Naive thymus-derived CD4-positive, alpha-beta T cell (primary cell): ENCODE data around the gene KCNQ5. TPM values are rescaled to one million over a fixed set of nuclear protein-coding genes. Genes with fewer than 3 reads are reported as not detected.

ENCODE experiments used
- ATAC-seq: fragments of 150-1000 bp; cut with Tn5 transposase; 2 replicates; pipeline ENCODE4 v1.10.0; 2021; ENCODE audit warnings: mild to moderate bottlenecking, moderate library complexity
- CTCF ChIA-PET: fragments of 350-600 bp; sonication (Branson Sonifier 250); formaldehyde crosslinking; loops from one replicate; lab custom pipeline; 2021; ENCODE audit warnings: antibody characterized with exemption; lab: Charles Lee
- POLR2A ChIA-PET: fragments of 350-600 bp; sonication (Branson Sonifier 250); formaldehyde crosslinking; loops from one replicate; lab custom pipeline; 2021; ENCODE audit warnings: antibody characterized with exemption, inconsistent platforms; lab: Charles Lee
- DNase-seq, 9 donors: peaks; one replicate each; pipeline versions ENCODE4 v3.0.0 to v3.0.0-alpha.2; 2020 to 2022; ENCODE audit warnings: mixed read lengths in 1 of 9
- H3K27ac ChIP-seq: one replicate; pipeline ENCODE4 v1.7.0; 2013; ENCODE audit warnings: mild to moderate bottlenecking, low read depth, low read length, moderate library complexity
- H3K27me3 ChIP-seq, 2 donors: one replicate each; pipeline ENCODE4 v1.7.0; 2013; ENCODE audit warnings: low read length in 2 of 2, mild to moderate bottlenecking in 2 of 2, moderate library complexity in 2 of 2; ENCODE audit not compliant: control insufficient read depth in 2 of 2, insufficient read depth in 2 of 2
- H3K36me3 ChIP-seq, 3 experiments: 1 replicate in 2 of 3; 2 replicates in 1 of 3; pipeline ENCODE4 v1.7.0; 2013; ENCODE audit warnings: low read length in 3 of 3, mild to moderate bottlenecking in 3 of 3, moderate library complexity in 1 of 3; ENCODE audit not compliant: insufficient read depth in 3 of 3, control insufficient read depth in 2 of 3
- H3K4me1 ChIP-seq, 2 donors: one replicate each; pipeline ENCODE4 v1.7.0; 2013; ENCODE audit warnings: low read length in 2 of 2, mild to moderate bottlenecking in 2 of 2, moderate library complexity in 1 of 2; ENCODE audit not compliant: control insufficient read depth in 2 of 2, insufficient read depth in 2 of 2
- H3K4me3 ChIP-seq: 2 replicates; pipeline ENCODE4 v1.7.0; 2013; ENCODE audit warnings: mild to moderate bottlenecking, low read length
- H3K9me3 ChIP-seq, 3 experiments: 1 replicate in 2 of 3; 2 replicates in 1 of 3; pipeline ENCODE4 v1.7.0; 2013; ENCODE audit warnings: low read length in 3 of 3; ENCODE audit not compliant: control insufficient read depth in 2 of 3
- H3K27ac Mint-ChIP-seq, 9 donors: one replicate each; pipeline ENCODE4 v1.8.0; 2020 to 2022; ENCODE audit warnings: mixed read lengths in 9 of 9, mild to moderate bottlenecking in 8 of 9, moderate library complexity in 5 of 9, inconsistent platforms in 2 of 9
- H3K27me3 Mint-ChIP-seq, 5 donors: one replicate each; pipeline ENCODE4 v1.8.0; 2021 to 2022; ENCODE audit warnings: mixed read lengths in 5 of 5, mild to moderate bottlenecking in 1 of 5
- H3K36me3 Mint-ChIP-seq, 5 donors: one replicate each; pipeline ENCODE4 v1.8.0; 2020 to 2022; ENCODE audit warnings: mixed read lengths in 5 of 5, mild to moderate bottlenecking in 3 of 5, inconsistent platforms in 1 of 5
- H3K4me1 Mint-ChIP-seq, 7 donors: one replicate each; pipeline ENCODE4 v1.8.0; 2020 to 2022; ENCODE audit warnings: mixed read lengths in 7 of 7, mild to moderate bottlenecking in 3 of 7, inconsistent platforms in 1 of 7
- H3K4me3 Mint-ChIP-seq, 10 donors: one replicate each; pipeline ENCODE4 v1.8.0; 2020 to 2022; ENCODE audit warnings: mild to moderate bottlenecking in 10 of 10, mixed read lengths in 10 of 10, moderate library complexity in 6 of 10, inconsistent platforms in 2 of 10
- H3K9me3 Mint-ChIP-seq, 11 donors: one replicate each; pipeline ENCODE4 v1.8.0; 2020 to 2022; ENCODE audit warnings: mixed read lengths in 11 of 11, mild to moderate bottlenecking in 4 of 11, inconsistent platforms in 1 of 11, moderate library complexity in 1 of 11
- intact Hi-C, 2 donors: fragments of 100-400 bp; cut with micrococcal nuclease; formaldehyde crosslinking; loops; one replicate each; pipeline ENCODE4 v1.15.1; 2023
- polyA plus RNA-seq, 2 donors: library from polyadenylated mRNA; unstranded; fragments of 300-500 nt; fragmentation: Illumina TruSeq; gene quantifications; one replicate each; pipeline ENCODE4 v1.2.3, GENCODE V29; 2021
- total RNA-seq, 6 experiments: library from RNA in 5 of 6; stranded (reverse) in 5 of 6; gene quantifications; 1 replicate in 5 of 6; 2 replicates in 1 of 6; pipeline ENCODE4 v1.2.3 and lab custom pipeline; 2021 to 2026

KCNQ5 gene
- total and polyA plus RNA-seq, 7 experiments from 2014 or later: 2.3 to 18.3 (median 7.2) TPM

GRCh38 chr6:72702421-72702820 lies 80.6 kb downstream of the KCNQ5 start:
- no peak overlapping the region for H3K27ac Mint-ChIP-seq
- no peaks in the 10 kb centered on the region for H3K27me3 ChIP-seq
- DNase-seq: no peak
- H3K9me3 ChIP-seq: no peaks in the 10 kb centered on the region
- H3K4me3 Mint-ChIP-seq: no peak overlapping the region
- H3K4me1 ChIP-seq: no peaks in the 10 kb centered on the region
- ChIA-PET CTCF (no interaction called here), POLR2A (no interaction called here)
- no peak overlapping the region for H3K4me3 ChIP-seq
- H3K36me3 Mint-ChIP-seq: peaks cover 0 to 7% (median 0%) of the 10 kb centered on the region in 5 donors
- no peak for ATAC-seq
- H3K9me3 Mint-ChIP-seq: no peaks in the 10 kb centered on the region
- no peak overlapping the region for H3K27ac ChIP-seq
- peaks cover 0 to 8% (median 0%) of the 10 kb centered on the region in 7 donors for H3K4me1 Mint-ChIP-seq
- H3K36me3 ChIP-seq: no peaks in the 10 kb centered on the region
- no peaks in the 10 kb centered on the region for H3K27me3 Mint-ChIP-seq
- intact Hi-C loops: no loop called here

- no peak for ATAC-seq
- intact Hi-C loops: no loop called here
- Mint-ChIP-seq H3K36me3 (peaks cover 0 to 6% (median 0%) of the 10 kb centered on the region in 5 donors), H3K9me3 (no peaks in the 10 kb centered on the region), H3K27me3 (no peaks in the 10 kb centered on the region), H3K27ac (peak overlapping the region in 1 of 9 donors; percentile 8), H3K4me1 (peaks cover 0 to 8% (median 0%) of the 10 kb centered on the region in 7 donors), H3K4me3 (no peak overlapping the region)
- ChIA-PET POLR2A (no interaction called here), CTCF (no interaction called here)
- Histone ChIP-seq H3K4me1 (no peaks in the 10 kb centered on the region), H3K27ac (no peak overlapping the region), H3K36me3 (no peaks in the 10 kb centered on the region), H3K9me3 (no peaks in the 10 kb centered on the region), H3K4me3 (no peak overlapping the region), H3K27me3 (no peaks in the 10 kb centered on the region)
- no peak for DNase-seq
These were observed 81.2 kb downstream of the KCNQ5 start for GRCh38 chr6:72703093-72703492.

GRCh38 chr6:72704979-72705378 lies 83.1 kb downstream of the KCNQ5 start:
- H3K27ac Mint-ChIP-seq: peak overlapping the region in 1 of 9 donors; percentile 6
- H3K27me3 Mint-ChIP-seq: no peaks in the 10 kb centered on the region
- CTCF ChIA-PET: no interaction called here
- H3K9me3 ChIP-seq: no peaks in the 10 kb centered on the region
- no peak overlapping the region for H3K4me3 Mint-ChIP-seq
- H3K9me3 Mint-ChIP-seq: peaks cover 0 to 6% (median 3%) of the 10 kb centered on the region in 11 donors
- H3K36me3 Mint-ChIP-seq: peaks cover 3 to 9% (median 4%) of the 10 kb centered on the region in 5 donors
- POLR2A ChIA-PET: no interaction called here
- DNase-seq: no peak
- H3K4me1 Mint-ChIP-seq: peaks cover 0 to 8% (median 0%) of the 10 kb centered on the region in 7 donors
- H3K4me3 ChIP-seq: no peak overlapping the region
- H3K36me3 ChIP-seq: no peaks in the 10 kb centered on the region
- no peak overlapping the region for H3K27ac ChIP-seq
- no peaks in the 10 kb centered on the region for H3K4me1 ChIP-seq
- no peaks in the 10 kb centered on the region for H3K27me3 ChIP-seq
- no peak for ATAC-seq
- intact Hi-C loops: no loop called here

- DNase-seq (no peak), ATAC-seq (no peak)
- Mint-ChIP-seq H3K9me3 (peaks cover 2 to 20% (median 9%) of the 10 kb centered on the region in 11 donors), H3K27ac (no peak overlapping the region), H3K4me3 (no peak overlapping the region), H3K4me1 (peaks cover 0 to 3% (median 0%) of the 10 kb centered on the region in 7 donors), H3K27me3 (no peaks in the 10 kb centered on the region), H3K36me3 (peaks cover 11 to 22% (median 15%) of the 10 kb centered on the region in 5 donors)
- intact Hi-C loops: no loop called here
- ChIA-PET CTCF (no interaction called here), POLR2A (no interaction called here)
- Histone ChIP-seq H3K27me3 (no peaks in the 10 kb centered on the region), H3K4me3 (no peak overlapping the region), H3K36me3 (no peaks in the 10 kb centered on the region), H3K27ac (no peak overlapping the region), H3K9me3 (no peaks in the 10 kb centered on the region), H3K4me1 (no peaks in the 10 kb centered on the region)
These were observed 87.6 kb downstream of the KCNQ5 start for GRCh38 chr6:72709431-72709830.

GRCh38 chr6:72711731-72712130 lies 89.9 kb downstream of the KCNQ5 start:
- Histone ChIP-seq H3K27me3 (no peaks in the 10 kb centered on the region), H3K4me3 (no peak overlapping the region), H3K4me1 (no peaks in the 10 kb centered on the region), H3K9me3 (no peaks in the 10 kb centered on the region), H3K27ac (no peak overlapping the region), H3K36me3 (no peaks in the 10 kb centered on the region)
- intact Hi-C loops: no loop called here
- peaks cover 11 to 22% (median 15%) of the 10 kb centered on the region in 5 donors for H3K36me3 Mint-ChIP-seq
- no peaks in the 10 kb centered on the region for H3K27me3 Mint-ChIP-seq
- ChIA-PET CTCF (no interaction called here), POLR2A (no interaction called here)
- H3K4me3 Mint-ChIP-seq: no peak overlapping the region
- no peak overlapping the region for H3K27ac Mint-ChIP-seq
- ATAC-seq (no peak), DNase-seq (no peak)
- peaks cover 0 to 3% (median 0%) of the 10 kb centered on the region in 7 donors for H3K4me1 Mint-ChIP-seq
- H3K9me3 Mint-ChIP-seq: peaks cover 2 to 20% (median 9%) of the 10 kb centered on the region in 11 donors

GRCh38 chr6:72712910-72713309 lies 91.0 kb downstream of the KCNQ5 start:
- Histone ChIP-seq H3K4me1 (no peaks in the 10 kb centered on the region), H3K27ac (no peak overlapping the region), H3K36me3 (no peaks in the 10 kb centered on the region), H3K9me3 (no peaks in the 10 kb centered on the region), H3K4me3 (no peak overlapping the region), H3K27me3 (no peaks in the 10 kb centered on the region)
- Mint-ChIP-seq H3K27ac (no peak overlapping the region), H3K4me3 (no peak overlapping the region), H3K36me3 (peaks cover 11 to 27% (median 18%) of the 10 kb centered on the region in 5 donors), H3K27me3 (no peaks in the 10 kb centered on the region), H3K9me3 (peaks cover 2 to 20% (median 9%) of the 10 kb centered on the region in 11 donors), H3K4me1 (peaks cover 0 to 4% (median 0%) of the 10 kb centered on the region in 7 donors)
- DNase-seq (no peak), ATAC-seq (no peak)
- intact Hi-C loops: no loop called here
- ChIA-PET CTCF (no interaction called here), POLR2A (no interaction called here)

GRCh38 chr6:72715119-72715518 lies 93.3 kb downstream of the KCNQ5 start:
- no peaks in the 10 kb centered on the region for H3K27me3 ChIP-seq
- Mint-ChIP-seq H3K36me3 (peaks cover 6 to 26% (median 13%) of the 10 kb centered on the region in 5 donors), H3K4me3 (no peak overlapping the region), H3K27ac (no peak overlapping the region), H3K9me3 (peaks cover 0 to 14% (median 4%) of the 10 kb centered on the region in 11 donors), H3K4me1 (peaks cover 0 to 4% (median 0%) of the 10 kb centered on the region in 7 donors), H3K27me3 (no peaks in the 10 kb centered on the region)
- intact Hi-C loops: no loop called here
- no peaks in the 10 kb centered on the region for H3K9me3 ChIP-seq
- POLR2A ChIA-PET: no interaction called here
- no peak overlapping the region for H3K4me3 ChIP-seq
- CTCF ChIA-PET: no interaction called here
- ATAC-seq (no peak), DNase-seq (no peak)
- H3K27ac ChIP-seq: no peak overlapping the region
- H3K36me3 ChIP-seq: no peaks in the 10 kb centered on the region
- H3K4me1 ChIP-seq: no peaks in the 10 kb centered on the region
